GM23338 (cell line): Measurements from ENCODE around the gene MESD. TPM values are rescaled to one million over a fixed set of nuclear protein-coding genes. Genes with fewer than 3 reads are reported as not detected.
A peak's percentile ranks its signal among the peaks of the same experiment; 100 is the strongest.

ENCODE experiments used
- ATAC-seq: fragments of 200-7000 bp; cut with Tn5 transposase; 3 replicates; pipeline ENCODE4 v1.9.1; 2020
- DNase-seq: peaks from one replicate; pipeline ENCODE4 v3.0.0-alpha.2; 2015; ENCODE audit warnings: low spot score
- H2AFZ ChIP-seq: fragments of 200-600 bp; sonication (generic); 2 replicates; pipeline ENCODE4 v1.8.0; 2016; ENCODE audit warnings: antibody characterized with exemption, mild to moderate bottlenecking, moderate library complexity
- H3F3A ChIP-seq: fragments of 200-600 bp; sonication (generic); replicated peaks from 2 replicates; pipeline ENCODE4 v1.8.0; 2017; ENCODE audit warnings: antibody characterized with exemption, mixed run types, low read depth
- H3K27ac ChIP-seq: fragments of 200-600 bp; sonication (generic); 2 replicates; pipeline ENCODE4 v1.6.1; 2016; ENCODE audit warnings: low read depth
- H3K27me3 ChIP-seq: fragments of 200-600 bp; sonication (generic); 2 replicates; pipeline ENCODE4 v1.8.0; 2016; ENCODE audit warnings: mild to moderate bottlenecking, mixed run types, moderate library complexity; ENCODE audit not compliant: insufficient read depth
- H3K36me3 ChIP-seq: fragments of 200-600 bp; sonication (generic); 2 replicates; pipeline ENCODE4 v1.8.0; 2016; ENCODE audit warnings: mild to moderate bottlenecking; ENCODE audit not compliant: insufficient read depth
- H3K4me1 ChIP-seq: fragments of 200-600 bp; sonication (generic); 2 replicates; pipeline ENCODE4 v1.8.0; 2016; ENCODE audit warnings: mild to moderate bottlenecking, moderate library complexity; ENCODE audit not compliant: insufficient read depth
- H3K4me2 ChIP-seq: fragments of 200-600 bp; sonication (generic); 2 replicates; pipeline ENCODE4 v1.7.1; 2017; ENCODE audit warnings: mixed run types
- H3K4me3 ChIP-seq: fragments of 200-600 bp; sonication (generic); 2 replicates; pipeline ENCODE4 v1.6.1; 2016; ENCODE audit warnings: mixed run types
- H3K79me2 ChIP-seq: fragments of 200-600 bp; sonication (generic); replicated peaks from 2 replicates; pipeline ENCODE4 v1.8.0; 2017; ENCODE audit warnings: mild to moderate bottlenecking; ENCODE audit not compliant: insufficient read depth
- H3K9me2 ChIP-seq: fragments of 200-600 bp; sonication (generic); 2 replicates; pipeline ENCODE4 v1.8.0; 2017; ENCODE audit not compliant: insufficient read depth
- H4K20me1 ChIP-seq: fragments of 200-600 bp; sonication (generic); replicated peaks from 2 replicates; pipeline ENCODE4 v1.8.0; 2017; ENCODE audit warnings: mild to moderate bottlenecking; ENCODE audit not compliant: insufficient read depth
- H3K27ac Mint-ChIP-seq: 2 replicates; pipeline ENCODE4 v1.8.0; 2020; ENCODE audit warnings: inconsistent platforms, mild to moderate bottlenecking, moderate library complexity, mixed read lengths
- H3K27me3 Mint-ChIP-seq: 3 replicates; pipeline ENCODE4 v1.8.0; 2022; ENCODE audit warnings: low read depth, mild to moderate bottlenecking, moderate library complexity, mixed read lengths, inconsistent platforms; ENCODE audit not compliant: insufficient read depth, poor library complexity
- H3K36me3 Mint-ChIP-seq: 3 replicates; pipeline ENCODE4 v1.8.0; 2021; ENCODE audit warnings: low read depth, mild to moderate bottlenecking, inconsistent platforms, moderate library complexity, mixed read lengths
- H3K4me1 Mint-ChIP-seq: 3 replicates; pipeline ENCODE4 v1.8.0; 2020; ENCODE audit warnings: mild to moderate bottlenecking, inconsistent platforms, mixed read lengths
- H3K4me3 Mint-ChIP-seq: 3 replicates; pipeline ENCODE4 v1.8.0; 2021; ENCODE audit warnings: moderate library complexity, mild to moderate bottlenecking, inconsistent platforms, mixed read lengths
- H3K9me3 Mint-ChIP-seq: 3 replicates; pipeline ENCODE4 v1.8.0; 2020; ENCODE audit warnings: moderate library complexity, mild to moderate bottlenecking, inconsistent platforms, mixed read lengths
- EZH2phosphoT487 ChIP-seq: fragments of 200-600 bp; sonication (generic); IDR thresholded peaks from one replicate; pipeline ENCODE4 v1.8.1; 2018; ENCODE audit warnings: antibody characterized with exemption; ENCODE audit not compliant: unreplicated experiment
- JUNB ChIP-seq: IDR thresholded peaks from one replicate; pipeline ENCODE4 v1.6.1; 2016; ENCODE audit warnings: antibody characterized with exemption; ENCODE audit not compliant: unreplicated experiment
- STAT1 ChIP-seq: IDR thresholded peaks from one replicate; pipeline ENCODE4 v1.6.1; 2016; ENCODE audit warnings: antibody characterized with exemption; ENCODE audit not compliant: unreplicated experiment
- polyA plus RNA-seq: library from polyadenylated mRNA; unstranded; fragments of >200 nt; fragmentation: Nextera tagmentation; extraction: Ambion mirVana; gene quantifications from 2 replicates; pipeline ENCODE4 v1.2.1, GENCODE V29; 2016
- total RNA-seq: library from RNA; depleted of rRNA; stranded (reverse); fragments of >200 nt; shearing (Covaris generic); gene quantifications from 2 replicates; pipeline ENCODE4 v1.2.3, GENCODE V29; 2014
- TF ChIP-seq, protein P1 (sequence below), 2 experiments: fragments of 200-600 bp in 1 of 2; sonication (generic) in 1 of 2; conservative IDR thresholded peaks; 2 replicates each; pipeline versions ENCODE4 v1.5.1 to v1.6.1; 2016 to 2017; ENCODE audit warnings: antibody characterized with exemption in 2 of 2, low read depth in 2 of 2, mild to moderate bottlenecking in 2 of 2, moderate library complexity in 1 of 2
- TF ChIP-seq, protein P2 (sequence below): IDR thresholded peaks from one replicate; pipeline ENCODE4 v1.6.1; 2018; ENCODE audit warnings: antibody characterized with exemption; ENCODE audit not compliant: unreplicated experiment

Gene MESD
- total and polyA plus RNA-seq, 2 experiments from 2014 or later: 25.6 to 52.7 TPM

DNA sequence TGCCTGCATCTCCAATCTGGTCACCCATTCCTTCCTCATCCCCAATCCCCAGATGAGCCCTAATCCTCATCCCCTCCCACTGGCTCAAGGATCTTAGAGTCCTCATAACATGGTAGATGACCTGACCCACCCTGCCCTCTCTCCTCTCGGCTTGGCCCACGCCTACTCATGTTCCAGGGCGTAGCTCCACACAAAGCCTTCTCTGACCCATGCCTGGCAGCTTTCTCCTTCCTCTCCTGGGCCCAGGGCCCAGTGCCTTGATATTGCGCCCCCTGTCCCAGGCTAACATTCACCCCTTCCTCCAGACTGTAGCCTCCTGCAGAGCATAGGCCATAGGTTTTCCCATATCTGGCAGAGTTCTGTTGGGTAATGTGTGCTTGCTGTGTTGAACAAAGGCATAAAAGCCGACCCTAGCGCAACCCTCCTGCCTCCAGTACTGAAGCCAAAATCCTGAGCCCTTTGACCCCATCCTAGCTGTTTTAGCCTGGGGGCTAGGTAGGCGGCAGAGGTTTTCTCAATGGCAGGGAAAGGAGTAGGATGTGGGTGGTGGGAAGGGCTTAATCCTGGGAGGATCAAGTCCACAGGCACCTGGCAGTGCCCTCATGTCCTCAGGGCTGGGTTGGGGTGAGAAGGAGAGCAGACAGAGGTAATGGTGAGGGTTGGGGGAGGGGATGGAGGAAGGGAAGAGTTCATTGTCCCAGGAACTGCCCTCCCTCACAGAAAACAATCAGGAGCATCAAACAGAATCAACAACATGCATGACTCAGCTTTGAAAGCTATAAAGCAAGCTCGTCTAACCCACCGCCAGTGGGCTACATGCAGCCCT, 35.5 kb downstream of the MESD start:
- Histone ChIP-seq H3K36me3 (peaks cover 3% of the 10 kb centered on the region; the same call in 1 of the 2 replicates), H3K9me2 (no peaks in the 10 kb centered on the region), H2AFZ (no peak overlapping the region), H3K4me1 (peaks cover 12% of the 10 kb centered on the region), H3K79me2 (no peaks in the 10 kb centered on the region), H3F3A (no peaks in the 10 kb centered on the region), H3K27ac (peak overlapping the region; percentile 78; the same call in 1 of the 2 replicates), H3K4me3 (no peak overlapping the region), H3K27me3 (no peaks in the 10 kb centered on the region), H3K4me2 (peak overlapping the region; percentile 44), H4K20me1 (no peaks in the 10 kb centered on the region)
- no peaks in the 10 kb centered on the region for H3K9me3 Mint-ChIP-seq
- H3K4me1 Mint-ChIP-seq: peaks cover 30% of the 10 kb centered on the region
- H3K4me3 Mint-ChIP-seq: no peak overlapping the region
- TF ChIP-seq, protein P1, sequence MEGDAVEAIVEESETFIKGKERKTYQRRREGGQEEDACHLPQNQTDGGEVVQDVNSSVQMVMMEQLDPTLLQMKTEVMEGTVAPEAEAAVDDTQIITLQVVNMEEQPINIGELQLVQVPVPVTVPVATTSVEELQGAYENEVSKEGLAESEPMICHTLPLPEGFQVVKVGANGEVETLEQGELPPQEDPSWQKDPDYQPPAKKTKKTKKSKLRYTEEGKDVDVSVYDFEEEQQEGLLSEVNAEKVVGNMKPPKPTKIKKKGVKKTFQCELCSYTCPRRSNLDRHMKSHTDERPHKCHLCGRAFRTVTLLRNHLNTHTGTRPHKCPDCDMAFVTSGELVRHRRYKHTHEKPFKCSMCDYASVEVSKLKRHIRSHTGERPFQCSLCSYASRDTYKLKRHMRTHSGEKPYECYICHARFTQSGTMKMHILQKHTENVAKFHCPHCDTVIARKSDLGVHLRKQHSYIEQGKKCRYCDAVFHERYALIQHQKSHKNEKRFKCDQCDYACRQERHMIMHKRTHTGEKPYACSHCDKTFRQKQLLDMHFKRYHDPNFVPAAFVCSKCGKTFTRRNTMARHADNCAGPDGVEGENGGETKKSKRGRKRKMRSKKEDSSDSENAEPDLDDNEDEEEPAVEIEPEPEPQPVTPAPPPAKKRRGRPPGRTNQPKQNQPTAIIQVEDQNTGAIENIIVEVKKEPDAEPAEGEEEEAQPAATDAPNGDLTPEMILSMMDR (conservative IDR thresholded peaks at IDR 0.05; ENCODE audit: low read depth in 2 of 2): peak; percentile 15 to 23; a peak in 1 of 4 replicates
- no peak for TF ChIP-seq JUNB
- H3K36me3 Mint-ChIP-seq: peaks cover 31% of the 10 kb centered on the region
- DNase-seq: peak; percentile 72
- ATAC-seq: peak; percentile 81
- H3K27me3 Mint-ChIP-seq: peaks cover 15% of the 10 kb centered on the region
- H3K27ac Mint-ChIP-seq: peak overlapping the region; percentile 78

DNA sequence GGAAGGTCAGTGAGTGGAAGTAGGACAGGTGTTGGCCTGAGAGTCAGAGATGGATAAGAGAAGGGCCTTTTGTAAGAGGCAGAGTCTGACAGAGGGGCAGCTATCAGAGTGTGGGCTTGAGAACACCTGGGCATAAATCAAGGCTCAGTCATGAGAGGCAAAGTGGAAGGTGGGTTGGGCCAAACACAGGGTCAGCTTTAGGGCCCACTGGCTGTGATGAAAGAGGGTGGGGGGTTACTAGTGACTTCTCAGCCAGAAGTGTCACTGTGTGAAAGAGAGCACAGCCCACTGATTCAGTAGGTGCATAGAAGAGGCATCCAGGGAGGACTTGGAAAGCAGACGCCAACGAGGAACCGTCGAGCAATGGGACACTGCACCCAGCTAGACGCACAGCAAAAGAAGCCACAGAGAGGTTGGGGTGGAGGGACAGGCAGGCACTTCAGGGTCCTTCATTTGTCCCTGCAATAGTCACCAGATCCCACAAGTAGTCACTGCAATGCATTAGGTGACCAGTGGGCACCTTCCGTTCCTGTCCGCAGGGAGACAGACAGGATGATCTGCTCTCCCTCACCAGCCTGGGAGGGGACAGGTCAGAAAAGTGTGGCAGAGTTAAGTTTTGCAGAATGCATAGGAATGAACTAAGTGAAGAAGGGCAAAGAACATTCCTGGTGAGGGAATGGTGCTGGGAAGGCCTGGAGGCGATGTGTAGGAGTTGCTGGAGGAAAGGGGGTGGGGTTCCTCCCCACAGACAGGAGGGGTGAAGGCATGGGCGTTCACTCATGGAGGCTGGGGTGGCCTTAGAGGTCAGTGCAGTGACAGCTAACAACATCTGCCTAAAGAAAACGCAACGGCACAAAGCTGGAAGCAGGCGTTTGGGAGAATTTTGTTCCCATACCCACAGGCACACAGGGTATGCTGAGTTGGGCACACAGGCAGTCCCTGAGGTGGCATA, 36.3 kb downstream of the MESD start:
- peak overlapping the region; percentile 44; the same call in 1 of the 2 replicates for H3K4me2 ChIP-seq
- no peak overlapping the region for H3K4me3 Mint-ChIP-seq
- peaks cover 12% of the 10 kb centered on the region for H3K4me1 ChIP-seq
- DNase-seq (no peak), ATAC-seq (no peak)
- TF ChIP-seq, protein P2, sequence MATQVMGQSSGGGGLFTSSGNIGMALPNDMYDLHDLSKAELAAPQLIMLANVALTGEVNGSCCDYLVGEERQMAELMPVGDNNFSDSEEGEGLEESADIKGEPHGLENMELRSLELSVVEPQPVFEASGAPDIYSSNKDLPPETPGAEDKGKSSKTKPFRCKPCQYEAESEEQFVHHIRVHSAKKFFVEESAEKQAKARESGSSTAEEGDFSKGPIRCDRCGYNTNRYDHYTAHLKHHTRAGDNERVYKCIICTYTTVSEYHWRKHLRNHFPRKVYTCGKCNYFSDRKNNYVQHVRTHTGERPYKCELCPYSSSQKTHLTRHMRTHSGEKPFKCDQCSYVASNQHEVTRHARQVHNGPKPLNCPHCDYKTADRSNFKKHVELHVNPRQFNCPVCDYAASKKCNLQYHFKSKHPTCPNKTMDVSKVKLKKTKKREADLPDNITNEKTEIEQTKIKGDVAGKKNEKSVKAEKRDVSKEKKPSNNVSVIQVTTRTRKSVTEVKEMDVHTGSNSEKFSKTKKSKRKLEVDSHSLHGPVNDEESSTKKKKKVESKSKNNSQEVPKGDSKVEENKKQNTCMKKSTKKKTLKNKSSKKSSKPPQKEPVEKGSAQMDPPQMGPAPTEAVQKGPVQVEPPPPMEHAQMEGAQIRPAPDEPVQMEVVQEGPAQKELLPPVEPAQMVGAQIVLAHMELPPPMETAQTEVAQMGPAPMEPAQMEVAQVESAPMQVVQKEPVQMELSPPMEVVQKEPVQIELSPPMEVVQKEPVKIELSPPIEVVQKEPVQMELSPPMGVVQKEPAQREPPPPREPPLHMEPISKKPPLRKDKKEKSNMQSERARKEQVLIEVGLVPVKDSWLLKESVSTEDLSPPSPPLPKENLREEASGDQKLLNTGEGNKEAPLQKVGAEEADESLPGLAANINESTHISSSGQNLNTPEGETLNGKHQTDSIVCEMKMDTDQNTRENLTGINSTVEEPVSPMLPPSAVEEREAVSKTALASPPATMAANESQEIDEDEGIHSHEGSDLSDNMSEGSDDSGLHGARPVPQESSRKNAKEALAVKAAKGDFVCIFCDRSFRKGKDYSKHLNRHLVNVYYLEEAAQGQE: no peak
- no peak for TF ChIP-seq JUNB
- no peak for TF ChIP-seq STAT1
- TF ChIP-seq EZH2phosphoT487: no peak
- H3K4me3 ChIP-seq: no peak overlapping the region
- peaks cover 3% of the 10 kb centered on the region; the same call in 1 of the 2 replicates for H3K36me3 ChIP-seq
- H2AFZ ChIP-seq: no peak overlapping the region
- H3K4me1 Mint-ChIP-seq: peaks cover 30% of the 10 kb centered on the region
- no peaks in the 10 kb centered on the region for H3K9me3 Mint-ChIP-seq
- no peaks in the 10 kb centered on the region for H4K20me1 ChIP-seq
- no peaks in the 10 kb centered on the region for H3K27me3 ChIP-seq
- H3K9me2 ChIP-seq: no peaks in the 10 kb centered on the region
- H3F3A ChIP-seq: no peaks in the 10 kb centered on the region
- no peaks in the 10 kb centered on the region for H3K79me2 ChIP-seq
- H3K27ac ChIP-seq: no peak overlapping the region
- peaks cover 15% of the 10 kb centered on the region for H3K27me3 Mint-ChIP-seq
- H3K27ac Mint-ChIP-seq: peak overlapping the region; percentile 82
- peaks cover 25% of the 10 kb centered on the region for H3K36me3 Mint-ChIP-seq
